HCT116 (cell line): ENCODE results near the gene GJD3. TPM values are rescaled to one million over a fixed set of nuclear protein-coding genes. Genes with fewer than 3 reads are reported as not detected.

Experiments
- ATAC-seq: fragments of 200-7000 bp; cut with Tn5 transposase; 2 replicates; pipeline ENCODE4 v1.9.1; 2020; ENCODE audit warnings: mild to moderate bottlenecking, moderate library complexity
- BruUV-seq: library from RNA; stranded (reverse); fragments of 400-500 nt; replicated peaks from 2 replicates; lab custom pipeline; 2021; lab: Mats Ljungman, UMichigan
- CTCF ChIA-PET: fragments of 300-600 bp; sonication (Branson Sonifier 250); formaldehyde crosslinking; loops from one replicate; lab custom pipeline; 2021; ENCODE audit warnings: antibody characterized with exemption; lab: Charles Lee
- POLR2A ChIA-PET: fragments of 300-600, 350-600 bp; sonication (Branson Sonifier 250); formaldehyde crosslinking; loops from one replicate; lab custom pipeline; 2021; ENCODE audit warnings: antibody characterized with exemption; lab: Charles Lee
- RAD21 ChIA-PET, 2 experiments: fragments of 300-600 bp; sonication (Branson Sonifier 250); formaldehyde crosslinking; loops; one replicate each; lab custom pipeline; 2023; ENCODE audit warnings: low total read pairs in 2 of 2; ENCODE audit not compliant: uncharacterized antibody in 2 of 2, unreplicated experiment in 2 of 2, low non-redundant PET in 1 of 2; lab: Charles Lee
- DNase-seq: peaks from one replicate; pipeline ENCODE4 v3.0.0-alpha.2; 2010; ENCODE audit warnings: low read depth, low spot score
- H2AFZ ChIP-seq: fragments of 200-600 bp; shearing (Covaris generic), sonication (generic); 2 replicates; pipeline ENCODE4 v1.6.1; 2017; ENCODE audit warnings: low read depth, mixed run types, mixed read lengths, antibody characterized with exemption, low read length; ENCODE audit not compliant: poor library complexity, severe bottlenecking
- H3K27ac ChIP-seq: 2 replicates; pipeline ENCODE4 v1.5.1; 2012; ENCODE audit warnings: low read depth, low read length
- H3K27me3 ChIP-seq: fragments of 200-600 bp; sonication (generic); 2 replicates; pipeline ENCODE4 v1.6.1; 2016; ENCODE audit warnings: mixed run types, low read length, mixed read lengths; ENCODE audit not compliant: insufficient read depth
- H3K36me3 ChIP-seq, 2 experiments: fragments of 200-500 bp in 1 of 2; fragments of 200-600 bp in 1 of 2; sonication (Bioruptor generic) in 1 of 2; sonication (generic) in 1 of 2; 2 replicates each; pipeline versions ENCODE4 v1.5.1 to v1.6.1; 2014 to 2016; ENCODE audit warnings: low read length in 2 of 2, inconsistent platforms in 1 of 2, mixed read lengths in 1 of 2, mixed run types in 1 of 2; ENCODE audit not compliant: insufficient read depth in 2 of 2, control insufficient read depth in 1 of 2
- H3K4me1 ChIP-seq, 2 experiments: fragments of 200-600 bp in 1 of 2; sonication (generic) in 1 of 2; 2 replicates each; pipeline versions ENCODE4 v1.5.1 to v1.6.1; 2012 to 2017; ENCODE audit warnings: low read length in 2 of 2, inconsistent platforms in 1 of 2, mild to moderate bottlenecking in 1 of 2, mixed read lengths in 1 of 2, mixed run types in 1 of 2, moderate library complexity in 1 of 2; ENCODE audit not compliant: insufficient read depth in 2 of 2, control insufficient read depth in 1 of 2
- H3K4me2 ChIP-seq: fragments of 200-600 bp; sonication (generic); 2 replicates; pipeline ENCODE4 v1.6.1; 2017; ENCODE audit warnings: mixed run types, low read length, mixed read lengths
- H3K4me3 ChIP-seq, 2 experiments: fragments of 200-600 bp in 1 of 2; sonication (generic) in 1 of 2; replicated peaks in 1 of 2; 2 replicates each; pipeline ENCODE4 v1.5.1; 2011 to 2016; ENCODE audit warnings: low read length in 2 of 2, control low read depth in 1 of 2, low read depth in 1 of 2, mild to moderate bottlenecking in 1 of 2, mixed read lengths in 1 of 2, mixed run types in 1 of 2
- H3K79me2 ChIP-seq: fragments of 200-600 bp; sonication (generic); 2 replicates; pipeline ENCODE4 v1.6.1; 2017; ENCODE audit warnings: mild to moderate bottlenecking, mixed run types, low read length, moderate library complexity, mixed read lengths; ENCODE audit not compliant: insufficient read depth
- H3K9ac ChIP-seq: fragments of 200-600 bp; sonication (generic); 2 replicates; pipeline ENCODE4 v1.6.1; 2016; ENCODE audit warnings: low read length, mixed read lengths
- H3K9me2 ChIP-seq: fragments of 200-600 bp; sonication (generic), shearing (Covaris generic); 2 replicates; pipeline ENCODE4 v1.6.1; 2017; ENCODE audit warnings: mixed run types, mild to moderate bottlenecking, moderate library complexity; ENCODE audit not compliant: insufficient read depth
- H3K9me3 ChIP-seq, 2 experiments: fragments of 200-500 bp in 1 of 2; fragments of 200-600 bp in 1 of 2; sonication (Bioruptor generic) in 1 of 2; sonication (generic) in 1 of 2; 2 replicates each; pipeline ENCODE4 v1.6.1; 2014 to 2017; ENCODE audit warnings: low read length in 2 of 2, mixed read lengths in 2 of 2, inconsistent platforms in 1 of 2, low read depth in 1 of 2, mild to moderate bottlenecking in 1 of 2, mixed run types in 1 of 2, moderate library complexity in 1 of 2; ENCODE audit not compliant: control insufficient read depth in 1 of 2, insufficient read depth in 1 of 2
- H4K20me1 ChIP-seq: fragments of 200-600 bp; sonication (generic), shearing (Covaris generic); 2 replicates; pipeline ENCODE4 v1.6.1; 2017; ENCODE audit warnings: mixed run types, mild to moderate bottlenecking, moderate library complexity; ENCODE audit not compliant: insufficient read depth
- ATF3 ChIP-seq: IDR thresholded peaks from 2 replicates; pipeline ENCODE4 v1.6.1; 2012
- CBX3 ChIP-seq: IDR thresholded peaks from 2 replicates; pipeline ENCODE4 v1.6.1; 2012; ENCODE audit warnings: low read depth
- CEBPB ChIP-seq: IDR thresholded peaks from 2 replicates; pipeline ENCODE4 v1.6.1; 2012; ENCODE audit warnings: low read depth
- ELF1 ChIP-seq: IDR thresholded peaks from 2 replicates; pipeline ENCODE4 v1.6.1; 2012; ENCODE audit warnings: low read depth, borderline replicate concordance
- EZH2phosphoT487 ChIP-seq: fragments of 200-600 bp; IDR thresholded peaks from 2 replicates; pipeline ENCODE4 v1.6.1; 2018; ENCODE audit warnings: antibody characterized with exemption, borderline replicate concordance
- FOSL1 ChIP-seq: IDR thresholded peaks from 2 replicates; pipeline ENCODE4 v1.6.1; 2012; ENCODE audit warnings: low read depth
- POLR2A ChIP-seq: IDR thresholded peaks from 2 replicates; pipeline ENCODE4 v1.7.0; 2011; ENCODE audit warnings: borderline replicate concordance; ENCODE audit not compliant: insufficient read depth, insufficient read length; ENCODE audit errors: extremely low read depth
- POLR2AphosphoS5 ChIP-seq: IDR thresholded peaks from 2 replicates; pipeline ENCODE4 v1.6.1; 2011; ENCODE audit warnings: mild to moderate bottlenecking, low read depth, low read length, moderate library complexity
- RAD21 ChIP-seq: IDR thresholded peaks from 2 replicates; pipeline ENCODE4 v1.6.1; 2012; ENCODE audit warnings: low read depth, mild to moderate bottlenecking
- REST ChIP-seq: IDR thresholded peaks from 2 replicates; pipeline ENCODE4 v1.6.1; 2012; ENCODE audit warnings: low read depth
- SIN3A ChIP-seq: IDR thresholded peaks from 2 replicates; pipeline ENCODE4 v1.6.1; 2012; ENCODE audit warnings: low read depth
- SP1 ChIP-seq: IDR thresholded peaks from 2 replicates; pipeline ENCODE4 v1.6.1; 2012; ENCODE audit warnings: low read depth
- SRF ChIP-seq: IDR thresholded peaks from 2 replicates; pipeline ENCODE4 v1.6.1; 2012; ENCODE audit warnings: low read depth
- YY1 ChIP-seq: IDR thresholded peaks from 2 replicates; pipeline ENCODE4 v1.6.1; 2011; ENCODE audit warnings: low read length, low read depth, moderate library complexity, mild to moderate bottlenecking; ENCODE audit not compliant: insufficient replicate concordance; ENCODE audit errors: extremely low read depth
- ZBTB33 ChIP-seq: IDR thresholded peaks from 2 replicates; pipeline ENCODE4 v1.6.1; 2011; ENCODE audit warnings: mild to moderate bottlenecking, low read length, moderate library complexity; ENCODE audit not compliant: insufficient replicate concordance; ENCODE audit errors: extremely low read depth
- ZNF274 ChIP-seq: fragments of 200-500 bp; sonication (Bioruptor generic); IDR thresholded peaks from 2 replicates; pipeline ENCODE4 v1.6.1; 2014; ENCODE audit warnings: mild to moderate bottlenecking, low read depth, low read length, inconsistent platforms
- intact Hi-C: fragments of 100-400 bp; cut with micrococcal nuclease; formaldehyde crosslinking; loops from 2 replicates; pipeline ENCODE4 v1.10.0; 2022
- total RNA-seq: library from RNA; stranded (reverse); gene quantifications from one replicate; pipeline ENCODE4 v1.2.1, GENCODE V29; 2021; ENCODE audit not compliant: unreplicated experiment
- TF ChIP-seq, protein P1 (sequence below), 3 experiments: fragments of 200-600 bp in 1 of 3; sonication (generic) in 1 of 3; IDR thresholded peaks in 2 of 3; conservative IDR thresholded peaks in 1 of 3; 2 replicates each; pipeline ENCODE4 v1.5.1; 2012 to 2017; ENCODE audit warnings: low read depth in 2 of 3, low read length in 2 of 3, antibody characterized with exemption in 1 of 3, borderline replicate concordance in 1 of 3, control low read depth in 1 of 3, mild to moderate bottlenecking in 1 of 3, mixed read lengths in 1 of 3, mixed run types in 1 of 3, moderate library complexity in 1 of 3; ENCODE audit not compliant: insufficient read depth in 1 of 3
- TF ChIP-seq, protein P2 (sequence below): IDR thresholded peaks from 2 replicates; pipeline ENCODE4 v1.6.1; 2012

GJD3 gene
- total RNA-seq, 1 experiment from 2014 or later: not detected

GRCh38 chr17:40333781-40334448, 30.6 kb downstream of the GJD3 start:
- intact Hi-C loops: no loop called here
- Histone ChIP-seq H3K4me3 (no peak overlapping the region), H2AFZ (no peak overlapping the region), H3K27me3 (no peaks in the 10 kb centered on the region), H4K20me1 (no peaks in the 10 kb centered on the region), H3K4me2 (peak overlapping the region; percentile 67), H3K4me1 (peaks cover 35 to 43% of the 10 kb centered on the region in 2 experiments), H3K9me2 (no peaks in the 10 kb centered on the region), H3K79me2 (peaks cover 65% of the 10 kb centered on the region), H3K36me3 (peaks cover 0 to 10% of the 10 kb centered on the region in 2 experiments; a peak in 2 of 4 replicates), H3K9me3 (no peaks in the 10 kb centered on the region), H3K9ac (peak overlapping the region; percentile 39; the same call in 1 of the 2 replicates)
- no TSS peak for BruUV-seq
- DNase-seq: no peak
- ATAC-seq: no peak
- POLR2A ChIA-PET: interaction anchor here (0.7 kb wide), 1 partner anchor 10 kb away, joined by 5 read pairs; no protein-coding TSS in a partner anchor
- TF ChIP-seq YY1: no peak
- no peak for TF ChIP-seq ELF1
- no peak for TF ChIP-seq REST
- no peak for TF ChIP-seq FOSL1
- no peak for TF ChIP-seq CEBPB
- TF ChIP-seq CBX3: no peak
- no peak for TF ChIP-seq ZBTB33
- no peak for TF ChIP-seq ZNF274
- TF ChIP-seq, protein P1, sequence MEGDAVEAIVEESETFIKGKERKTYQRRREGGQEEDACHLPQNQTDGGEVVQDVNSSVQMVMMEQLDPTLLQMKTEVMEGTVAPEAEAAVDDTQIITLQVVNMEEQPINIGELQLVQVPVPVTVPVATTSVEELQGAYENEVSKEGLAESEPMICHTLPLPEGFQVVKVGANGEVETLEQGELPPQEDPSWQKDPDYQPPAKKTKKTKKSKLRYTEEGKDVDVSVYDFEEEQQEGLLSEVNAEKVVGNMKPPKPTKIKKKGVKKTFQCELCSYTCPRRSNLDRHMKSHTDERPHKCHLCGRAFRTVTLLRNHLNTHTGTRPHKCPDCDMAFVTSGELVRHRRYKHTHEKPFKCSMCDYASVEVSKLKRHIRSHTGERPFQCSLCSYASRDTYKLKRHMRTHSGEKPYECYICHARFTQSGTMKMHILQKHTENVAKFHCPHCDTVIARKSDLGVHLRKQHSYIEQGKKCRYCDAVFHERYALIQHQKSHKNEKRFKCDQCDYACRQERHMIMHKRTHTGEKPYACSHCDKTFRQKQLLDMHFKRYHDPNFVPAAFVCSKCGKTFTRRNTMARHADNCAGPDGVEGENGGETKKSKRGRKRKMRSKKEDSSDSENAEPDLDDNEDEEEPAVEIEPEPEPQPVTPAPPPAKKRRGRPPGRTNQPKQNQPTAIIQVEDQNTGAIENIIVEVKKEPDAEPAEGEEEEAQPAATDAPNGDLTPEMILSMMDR (IDR thresholded peaks at IDR 0.05 in 2 of 3, conservative IDR thresholded peaks at IDR 0.05 in 1 of 3; ENCODE audit: borderline replicate concordance in 1 of 3, insufficient read depth in 1 of 3, low read depth in 2 of 3, low read length in 2 of 3): no peak
- TF ChIP-seq, protein P2, sequence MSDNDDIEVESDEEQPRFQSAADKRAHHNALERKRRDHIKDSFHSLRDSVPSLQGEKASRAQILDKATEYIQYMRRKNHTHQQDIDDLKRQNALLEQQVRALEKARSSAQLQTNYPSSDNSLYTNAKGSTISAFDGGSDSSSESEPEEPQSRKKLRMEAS: no peak
- no peak for TF ChIP-seq SP1
- TF ChIP-seq RAD21: no peak
- TF ChIP-seq POLR2AphosphoS5: no peak
- no peak for TF ChIP-seq EZH2phosphoT487
- TF ChIP-seq SRF: no peak
- no peak for TF ChIP-seq ATF3
- no peak for TF ChIP-seq SIN3A
- TF ChIP-seq POLR2A: no peak
- TF ChIP-seq, all 23 proteins: peak for 0
- RAD21 ChIA-PET: no interaction called here
- CTCF ChIA-PET: no interaction called here
- peak overlapping the region; percentile 63; the same call in 1 of the 2 replicates for H3K27ac ChIP-seq
